ENCODE measurements around the gene ARL16. TPM values are rescaled to one million over a fixed set of nuclear protein-coding genes. Genes with fewer than 3 reads are reported as not detected.

Gene ARL16
- total RNA-seq, 1 donor from 2014 or later: 34.0 TPM

- no peak for DNase-seq
Measured at GRCh38 chr17:81644496-81644895, 39.1 kb downstream of the ARL16 start.

- DNase-seq: no peak
Measured at GRCh38 chr17:81641825-81642489, 41.6 kb downstream of the ARL16 start.

- DNase-seq: no peak
Measured at GRCh38 chr17:81640011-81640410, 43.6 kb downstream of the ARL16 start.

GRCh38 chr17:81638683-81639082, 44.9 kb downstream of the ARL16 start:
- no peak for DNase-seq

GRCh38 chr17:81636505-81637288, 46.9 kb downstream of the ARL16 start, which contains the start of the genes NPLOC4 and TSPAN10:
Gene NPLOC4, minus strand, starts transcription at chr17:81637112. Its CDS starts 182 bp downstream, at chr17:81636930.
Gene TSPAN10, plus strand, starts transcription at chr17:81637196. Its CDS starts 5,217 bp downstream, at chr17:81642413.
- DNase-seq: peak; percentile 69

- no peak for DNase-seq
Measured at GRCh38 chr17:81635973-81636504, 47.6 kb downstream of the ARL16 start.

GRCh38 chr17:81635431-81635830, 48.2 kb downstream of the ARL16 start:
- no peak for DNase-seq

GRCh38 chr17:81631482-81631881, 52.1 kb downstream of the ARL16 start:
- no peak for DNase-seq

Small RNA genes lying within 50 kb of the gene (small RNA-seq; reads per million reads assigned to genes)
- gene MIR6786: not detected

Other genes starting within 250 kb of the ARL16 start
- gene ACTG1, start 171.0 kb downstream of the ARL16 start, total RNA-seq: 3,469 TPM
- 5.6 TPM for gene FSCN2, start 155.4 kb downstream of the ARL16 start, total RNA-seq
- 24.2 TPM for gene FAAP100, start 131.4 kb downstream of the ARL16 start, total RNA-seq
- 39.5 TPM for gene NPLOC4, start 46.7 kb downstream of the ARL16 start, total RNA-seq
- gene TSPAN10, start 46.6 kb downstream of the ARL16 start, total RNA-seq: 0.16 TPM
- gene PDE6G, start 27.3 kb downstream of the ARL16 start, total RNA-seq: not detected
- 5.5 TPM for gene OXLD1, start 17.2 kb downstream of the ARL16 start, total RNA-seq
- 3.9 TPM for gene CCDC137, start 17.1 kb downstream of the ARL16 start, total RNA-seq
- gene HGS, start 214 bp upstream of the ARL16 start, total RNA-seq: 37.6 TPM
- 4.7 TPM for gene MRPL12, start 19.6 kb upstream of the ARL16 start, total RNA-seq
- gene SLC25A10, start 28.5 kb upstream of the ARL16 start, total RNA-seq: 4.2 TPM
- not detected for gene GCGR, start 120.4 kb upstream of the ARL16 start, total RNA-seq
- 85.9 TPM for gene MCRIP1, start 149.5 kb upstream of the ARL16 start, total RNA-seq
- not detected for gene PPP1R27, start 151.3 kb upstream of the ARL16 start, total RNA-seq
- gene P4HB, start 176.7 kb upstream of the ARL16 start, total RNA-seq: 57.4 TPM
- 22.9 TPM for gene ARHGDIA, start 187.5 kb upstream of the ARL16 start, total RNA-seq
- 78.3 TPM for gene ALYREF, start 207.8 kb upstream of the ARL16 start, total RNA-seq
- gene ANAPC11, start 207.9 kb upstream of the ARL16 start, total RNA-seq: 43.0 TPM
- gene NPB, start 218.4 kb upstream of the ARL16 start, total RNA-seq: 2.0 TPM
- 24.5 TPM for gene PCYT2, start 227.6 kb upstream of the ARL16 start, total RNA-seq
- 8.0 TPM for gene SIRT7, start 234.4 kb upstream of the ARL16 start, total RNA-seq
- gene MAFG, start 243.9 kb upstream of the ARL16 start, total RNA-seq: 16.5 TPM

Measured in occipital lobe (tissue), 3 donors.